DMS114 treated with DMSO at 0.1 percent for 48 hours (cell line): ENCODE results near the gene GGACT.
A peak's percentile ranks its signal among the peaks of the same experiment; 100 is the strongest.
"Not testable (repeated sequence)": the region's sequence is repeated elsewhere in the genome, so short reads cannot be mapped to it uniquely, and the experiment has no call there.

Source experiments
- DNase-seq: peaks from one replicate; lab custom pipeline; 2025; ENCODE audit not compliant: unreplicated experiment; lab: John Stamatoyannopoulos, UW

Gene GGACT

DNA sequence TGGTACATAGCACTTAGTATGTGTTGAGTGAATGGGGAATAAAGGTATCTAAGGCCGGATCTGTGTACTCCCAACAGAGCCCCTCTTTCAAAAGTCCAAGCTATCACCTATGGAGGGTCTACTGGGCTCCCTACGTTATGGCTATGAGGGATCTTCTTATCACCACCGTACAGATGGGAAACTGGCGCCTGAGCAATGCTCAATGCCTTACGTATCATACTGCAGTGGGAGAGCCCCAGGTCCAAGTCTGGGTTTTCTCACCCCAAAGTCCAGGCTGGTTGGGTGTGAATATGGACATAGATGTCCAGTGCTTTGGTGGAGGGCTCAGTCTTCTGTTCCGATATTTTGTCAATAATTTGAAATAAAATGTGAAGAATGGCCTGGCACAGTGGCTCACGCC lies 13.1 kb upstream of the GGACT start:
- DNase-seq: no peak

DNA sequence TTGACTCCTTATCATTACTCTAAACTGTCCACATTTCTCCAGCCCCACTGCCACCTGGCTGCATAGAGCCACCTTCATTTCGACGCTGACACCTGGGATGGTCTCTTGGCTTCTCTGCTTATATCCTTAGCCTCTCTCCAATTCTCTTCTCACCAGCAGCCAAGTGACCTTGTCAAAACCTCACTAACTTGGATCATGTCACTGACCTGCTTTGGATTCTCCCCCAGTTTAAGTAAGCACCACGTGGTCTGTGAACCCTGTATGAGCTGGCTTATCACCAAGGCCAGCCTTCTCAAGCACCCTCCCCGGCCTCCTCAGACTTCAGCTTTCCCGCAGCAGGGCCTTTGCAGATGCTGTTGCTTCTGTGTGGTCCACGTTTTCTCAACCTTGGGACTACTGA lies 12.3 kb upstream of the GGACT start:
- DNase-seq: no peak

GRCh38 chr13:100600461-100600860 lies 11.9 kb upstream of the GGACT start:
- no peak for DNase-seq

GRCh38 chr13:100597253-100597652 lies 8.7 kb upstream of the GGACT start:
- no peak for DNase-seq

- DNase-seq: no peak
Measured at GRCh38 chr13:100596516-100596915, 7.9 kb upstream of the GGACT start.

GRCh38 chr13:100594731-100595130 lies 6.1 kb upstream of the GGACT start:
- no peak for DNase-seq

- DNase-seq: no peak
Measured at GRCh38 chr13:100594255-100594654, 5.7 kb upstream of the GGACT start.

- DNase-seq: no peak
Measured at GRCh38 chr13:100589178-100589725, 663 bp upstream of the GGACT start.

- DNase-seq: no peak
Measured at GRCh38 chr13:100584896-100585295, 3.7 kb downstream of the GGACT start.

GRCh38 chr13:100581504-100581903 lies 7.1 kb downstream of the GGACT start:
- DNase-seq: no peak

DNA sequence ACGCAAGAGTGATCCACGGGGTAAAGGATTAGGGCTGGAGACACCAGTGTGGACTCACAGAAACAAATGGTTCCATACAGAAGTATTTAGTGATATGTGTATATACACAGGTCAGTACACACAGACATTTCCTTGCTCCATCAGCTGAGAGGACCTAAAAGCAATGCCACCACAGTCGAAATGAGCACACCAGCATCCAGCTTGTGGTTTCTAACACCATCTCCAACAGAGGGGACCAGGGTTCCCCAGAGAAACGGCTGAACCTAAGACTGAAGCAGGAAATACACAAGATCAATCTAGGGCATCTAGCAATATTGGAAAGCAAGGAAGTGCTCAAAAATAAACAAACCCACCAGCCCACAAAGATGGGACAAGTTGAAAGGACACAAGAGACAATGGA lies 7.6 kb downstream of the GGACT start:
- no peak for DNase-seq

GRCh38 chr13:100580045-100580444 lies 8.5 kb downstream of the GGACT start:
- no peak for DNase-seq

DNA sequence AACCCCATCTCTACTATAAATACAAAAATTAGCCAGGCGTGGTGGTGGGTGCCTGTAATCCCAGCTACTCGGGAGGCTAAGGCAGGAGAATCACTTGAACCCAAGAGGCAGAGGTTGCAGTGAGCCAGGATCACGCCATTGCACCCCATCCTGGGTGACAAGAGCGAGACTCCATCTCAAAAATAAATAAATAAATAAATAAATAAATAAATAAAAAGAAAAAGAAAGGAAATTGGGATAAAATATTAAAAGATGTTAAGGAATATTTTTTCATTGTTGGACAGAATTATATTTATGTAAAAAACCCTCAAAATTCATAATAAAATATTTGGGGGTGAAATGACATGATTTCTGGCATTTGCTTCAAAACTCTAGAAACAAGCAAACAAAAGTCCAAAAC lies 11.3 kb downstream of the GGACT start:
- not testable (repeated sequence) for DNase-seq

DNA sequence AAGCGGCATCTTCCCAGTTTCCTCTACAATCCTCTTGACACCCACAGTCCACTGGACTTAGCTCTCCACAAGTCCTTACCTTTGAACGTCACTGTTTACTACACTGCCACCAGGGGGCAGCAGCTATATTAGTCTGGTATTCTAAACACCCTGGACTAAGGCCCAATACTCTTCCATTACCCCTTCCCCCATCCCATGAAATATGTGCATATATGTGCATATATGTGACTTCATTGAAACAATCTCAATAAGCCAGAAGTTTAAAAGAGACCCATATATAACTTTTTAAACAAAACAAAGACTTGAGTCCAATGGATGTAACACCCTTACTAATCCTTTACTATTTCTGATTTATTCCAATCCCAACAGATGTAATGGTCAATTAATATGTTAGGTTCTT lies 15.5 kb downstream of the GGACT start:
- DNase-seq: peak; percentile 40

DNA sequence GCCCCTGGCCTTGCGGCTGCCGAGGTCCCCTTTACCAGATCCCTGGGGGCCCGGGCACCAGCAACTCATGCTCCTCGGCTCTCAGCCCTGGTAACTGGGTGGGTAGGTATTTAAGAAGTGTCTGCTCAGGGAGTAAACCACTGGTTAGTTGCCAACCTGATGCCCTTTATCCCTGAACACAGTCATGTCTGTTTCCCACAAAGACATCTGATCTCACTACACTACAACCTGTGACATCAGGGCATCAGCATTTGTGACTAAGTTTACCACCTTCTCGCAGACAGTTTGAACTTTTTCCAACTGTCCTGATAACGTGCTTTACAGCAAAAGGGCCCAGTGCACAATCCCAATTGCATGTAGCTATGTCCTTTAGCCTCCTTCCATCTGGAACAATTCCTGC lies 22.0 kb downstream of the GGACT start:
- no peak for DNase-seq

- no peak for DNase-seq
Measured at GRCh38 chr13:100565286-100565685, 23.3 kb downstream of the GGACT start.

GRCh38 chr13:100564444-100565223 lies 24.0 kb downstream of the GGACT start:
- no peak for DNase-seq

DNA sequence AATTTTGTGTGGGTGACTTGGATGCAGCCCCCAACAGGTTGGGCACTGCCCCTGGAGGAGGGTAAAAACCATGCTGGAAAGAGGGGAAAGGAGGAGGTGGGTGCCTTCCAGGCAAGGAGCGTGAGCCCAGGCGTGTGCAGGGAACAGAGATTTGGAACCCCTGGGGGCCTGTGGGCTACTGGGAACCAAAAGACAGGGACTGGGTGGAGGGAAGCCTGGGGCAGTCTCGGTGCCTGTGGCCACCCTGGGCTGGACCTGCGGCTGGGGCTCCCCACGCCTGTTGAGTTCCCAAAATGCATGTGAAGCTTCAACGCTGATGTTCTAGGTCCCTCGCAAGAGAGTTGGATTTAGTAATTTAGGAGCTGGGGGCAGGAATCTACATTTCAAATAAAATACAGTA lies 24.8 kb downstream of the GGACT start:
- no peak for DNase-seq

GRCh38 chr13:100561599-100562204 lies 26.9 kb downstream of the GGACT start:
- no peak for DNase-seq

DNA sequence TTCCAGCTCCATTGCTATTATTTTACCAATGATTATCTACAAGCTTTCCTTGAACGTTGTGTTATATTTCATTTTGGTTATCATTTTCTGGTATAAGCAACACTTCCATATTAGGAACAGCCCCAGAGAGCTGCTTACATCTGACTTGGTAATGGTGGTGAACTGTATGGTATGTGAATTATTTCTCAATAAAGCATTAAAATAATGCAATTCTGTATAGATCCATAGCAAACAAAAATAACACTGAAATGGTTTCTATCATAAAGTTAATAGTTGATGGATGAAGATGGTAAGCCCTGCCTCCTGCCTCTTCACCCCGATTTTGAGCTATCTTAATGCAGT lies 27.5 kb downstream of the GGACT start:
- no peak for DNase-seq

- DNase-seq: no peak
Measured at GRCh38 chr13:100560498-100561157, 28.0 kb downstream of the GGACT start.

DNA sequence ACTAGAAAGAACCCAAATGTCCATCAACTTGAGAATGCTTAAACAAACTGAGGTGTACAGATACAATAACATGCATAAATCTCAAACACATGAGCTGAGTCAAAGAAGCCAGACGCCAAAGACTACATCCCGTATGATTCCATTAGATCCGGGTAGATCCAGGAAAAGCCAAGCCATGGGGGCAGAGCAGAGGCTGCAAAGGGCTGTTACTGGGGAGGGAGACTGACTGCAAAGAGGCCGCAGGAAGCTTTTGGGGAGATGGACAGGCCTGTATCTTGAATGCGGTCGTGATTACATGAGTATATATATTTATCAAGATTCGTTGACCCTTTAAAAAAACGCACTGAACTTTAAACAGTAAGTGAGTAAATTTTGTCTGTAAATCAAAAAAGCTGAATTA lies 28.7 kb downstream of the GGACT start:
- DNase-seq: no peak
